Fibroblast of villous mesenchyme (primary cell): ENCODE results near the gene PUS10. TPM values are rescaled to one million over a fixed set of nuclear protein-coding genes. Genes with fewer than 3 reads are reported as not detected.
A peak's percentile ranks its signal among the peaks of the same experiment; 100 is the strongest.

Source experiments
- DNase-seq: peaks from one replicate; pipeline ENCODE4 v3.0.0-alpha.2; 2010; ENCODE audit warnings: low read depth
- H3K4me3 ChIP-seq: 2 replicates; pipeline ENCODE4 v1.5.1; 2011; ENCODE audit warnings: low read depth, mild to moderate bottlenecking, low read length
- total RNA-seq: library from RNA; depleted of rRNA; stranded (reverse); fragments of >200 nt; gene quantifications from 2 replicates; pipeline ENCODE4 v1.2.3, GENCODE V29; 2012
- TF ChIP-seq, protein P1 (sequence below): IDR thresholded peaks from 2 replicates; pipeline ENCODE4 v1.5.1; 2012; ENCODE audit warnings: low read depth, mild to moderate bottlenecking, low read length; ENCODE audit not compliant: insufficient read depth

The PUS10 gene
- total RNA-seq, 1 donor = 7.8 TPM

- TF ChIP-seq, protein P1, sequence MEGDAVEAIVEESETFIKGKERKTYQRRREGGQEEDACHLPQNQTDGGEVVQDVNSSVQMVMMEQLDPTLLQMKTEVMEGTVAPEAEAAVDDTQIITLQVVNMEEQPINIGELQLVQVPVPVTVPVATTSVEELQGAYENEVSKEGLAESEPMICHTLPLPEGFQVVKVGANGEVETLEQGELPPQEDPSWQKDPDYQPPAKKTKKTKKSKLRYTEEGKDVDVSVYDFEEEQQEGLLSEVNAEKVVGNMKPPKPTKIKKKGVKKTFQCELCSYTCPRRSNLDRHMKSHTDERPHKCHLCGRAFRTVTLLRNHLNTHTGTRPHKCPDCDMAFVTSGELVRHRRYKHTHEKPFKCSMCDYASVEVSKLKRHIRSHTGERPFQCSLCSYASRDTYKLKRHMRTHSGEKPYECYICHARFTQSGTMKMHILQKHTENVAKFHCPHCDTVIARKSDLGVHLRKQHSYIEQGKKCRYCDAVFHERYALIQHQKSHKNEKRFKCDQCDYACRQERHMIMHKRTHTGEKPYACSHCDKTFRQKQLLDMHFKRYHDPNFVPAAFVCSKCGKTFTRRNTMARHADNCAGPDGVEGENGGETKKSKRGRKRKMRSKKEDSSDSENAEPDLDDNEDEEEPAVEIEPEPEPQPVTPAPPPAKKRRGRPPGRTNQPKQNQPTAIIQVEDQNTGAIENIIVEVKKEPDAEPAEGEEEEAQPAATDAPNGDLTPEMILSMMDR = no peak
- no peak overlapping the region for H3K4me3 ChIP-seq
- DNase-seq = no peak
Measured at GRCh38 chr2:60962528-60962927, 55.5 kb downstream of the PUS10 start.

GRCh38 chr2:60961457-60961856 lies 56.6 kb downstream of the PUS10 start:
- H3K4me3 ChIP-seq = no peak overlapping the region
- TF ChIP-seq, protein P1 = no peak
- peak; percentile 83 for DNase-seq

GRCh38 chr2:60960706-60961105 lies 57.3 kb downstream of the PUS10 start:
- H3K4me3 ChIP-seq = no peak overlapping the region
- TF ChIP-seq, protein P1 = no peak
- no peak for DNase-seq

DNA sequence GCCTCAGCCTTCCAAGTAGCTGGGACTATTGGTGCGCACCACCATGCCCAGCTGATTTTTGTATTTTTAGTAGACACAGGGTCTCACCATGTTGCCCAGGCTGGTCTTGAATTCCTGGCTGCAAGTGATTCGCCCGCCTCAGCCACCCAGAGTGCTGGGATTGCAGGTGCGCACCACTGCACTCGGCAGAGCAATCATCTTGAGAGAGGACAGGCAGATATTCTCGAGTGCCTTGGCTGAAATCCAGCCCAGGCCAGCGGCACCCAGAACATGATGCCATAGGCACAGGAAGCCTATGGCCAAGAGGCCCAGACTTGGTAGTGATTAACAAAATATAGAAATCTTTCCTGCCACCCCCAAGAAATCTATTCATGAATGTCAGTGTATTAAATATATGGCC lies 58.6 kb downstream of the PUS10 start:
- no peak for DNase-seq
- TF ChIP-seq, protein P1 = no peak
- H3K4me3 ChIP-seq = no peak overlapping the region

GRCh38 chr2:60958800-60959199 lies 59.3 kb downstream of the PUS10 start:
- H3K4me3 ChIP-seq = no peak overlapping the region
- peak; percentile 73 for DNase-seq
- TF ChIP-seq, protein P1 = no peak

DNA sequence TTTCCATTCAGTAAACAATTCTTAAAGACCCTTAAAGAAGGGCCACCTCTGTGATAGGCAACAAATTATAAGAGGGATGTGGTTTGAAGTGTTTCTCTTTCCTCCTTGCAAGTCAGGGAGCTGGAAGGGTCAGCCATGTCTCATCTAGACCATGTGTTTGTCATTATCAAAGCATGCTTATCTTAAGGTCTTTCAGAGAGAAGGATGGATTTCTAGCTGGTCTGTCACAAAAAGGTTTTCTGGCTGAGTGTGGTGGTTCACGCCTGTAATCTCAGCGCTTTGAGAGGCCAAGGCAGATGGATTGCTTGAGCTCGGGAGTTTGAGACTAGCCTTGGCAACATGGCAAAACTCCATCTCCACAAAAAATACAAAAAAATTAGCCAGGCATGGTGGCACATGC lies 59.7 kb downstream of the PUS10 start:
- no peak overlapping the region for H3K4me3 ChIP-seq
- peak; percentile 8 for DNase-seq
- TF ChIP-seq, protein P1 = no peak

- DNase-seq = no peak
- H3K4me3 ChIP-seq = no peak overlapping the region
- TF ChIP-seq, protein P1 = no peak
Measured at GRCh38 chr2:60957643-60958042, 60.4 kb downstream of the PUS10 start.
